SK-N-MC (cell line): ENCODE measurements around the gene MEIKIN.

Experiments used
- DNase-seq: peaks from one replicate; pipeline ENCODE4 v3.0.0-alpha.2; 2011; ENCODE audit warnings: low read depth, low spot score
- H3K27ac ChIP-seq: fragments of 200-600 bp; sonication (generic); 2 replicates; pipeline ENCODE4 v1.5.1; 2016; ENCODE audit warnings: mixed run types
- H3K36me3 ChIP-seq: fragments of 200-600 bp; sonication (generic); 2 replicates; pipeline ENCODE4 v1.6.1; 2017; ENCODE audit warnings: antibody characterized with exemption, low read length, mixed read lengths; ENCODE audit not compliant: insufficient read depth
- H3K4me3 ChIP-seq: fragments of 200-600 bp; sonication (generic); 2 replicates; pipeline ENCODE4 v1.5.1; 2016
- H3K9ac ChIP-seq: fragments of 200-600 bp; sonication (generic); 2 replicates; pipeline ENCODE4 v1.8.0; 2017; ENCODE audit warnings: mixed run types, mixed read lengths; ENCODE audit not compliant: insufficient read length
- H3K9me3 ChIP-seq: fragments of 200-600 bp; sonication (generic); 2 replicates; pipeline ENCODE4 v1.6.1; 2017; ENCODE audit warnings: low read depth, mild to moderate bottlenecking, antibody characterized with exemption, low read length, moderate library complexity, mixed read lengths
- EZH2 ChIP-seq: fragments of 200-600 bp; sonication (generic); IDR thresholded peaks from one replicate; pipeline ENCODE4 v1.6.1; 2017; ENCODE audit warnings: antibody characterized with exemption
- FOXP2 ChIP-seq: optimal IDR thresholded peaks from 2 replicates; pipeline ENCODE3; 2011; ENCODE audit warnings: mild to moderate bottlenecking, moderate library complexity; ENCODE audit not compliant: insufficient read depth; ENCODE audit errors: extremely low read length, control extremely low read depth
- POLR2AphosphoS5 ChIP-seq: IDR thresholded peaks from 2 replicates; pipeline ENCODE4 v1.6.1; 2012; ENCODE audit warnings: mild to moderate bottlenecking, low read depth, low read length, borderline replicate concordance

Gene MEIKIN

GRCh38 chr5:131792896-131793295 is 152.6 kb downstream of the MEIKIN start:
- Histone ChIP-seq H3K4me3 (no peak overlapping the region), H3K27ac (no peak overlapping the region), H3K9ac (no peak overlapping the region), H3K9me3 (no peaks in the 10 kb centered on the region), H3K36me3 (no peaks in the 10 kb centered on the region)
- DNase-seq, result no peak
- no peak for TF ChIP-seq POLR2AphosphoS5
- TF ChIP-seq FOXP2, result no peak
- no peak for TF ChIP-seq EZH2

- Histone ChIP-seq H3K9ac (no peak overlapping the region), H3K4me3 (no peak overlapping the region), H3K9me3 (no peaks in the 10 kb centered on the region), H3K27ac (no peak overlapping the region), H3K36me3 (no peaks in the 10 kb centered on the region)
- no peak for TF ChIP-seq POLR2AphosphoS5
- no peak for TF ChIP-seq EZH2
- TF ChIP-seq FOXP2, result no peak
- no peak for DNase-seq
These were observed 153.6 kb downstream of the MEIKIN start for GRCh38 chr5:131791866-131792265.

- no peak overlapping the region for H3K27ac ChIP-seq
- DNase-seq, result no peak
- H3K4me3 ChIP-seq, result no peak overlapping the region
- no peaks in the 10 kb centered on the region for H3K9me3 ChIP-seq
- TF ChIP-seq FOXP2, result no peak
- no peak for TF ChIP-seq POLR2AphosphoS5
- no peak for TF ChIP-seq EZH2
- H3K9ac ChIP-seq, result no peak overlapping the region
- H3K36me3 ChIP-seq, result no peaks in the 10 kb centered on the region
These were observed 154.9 kb downstream of the MEIKIN start for GRCh38 chr5:131790550-131790949.

GRCh38 chr5:131789765-131790164 is 155.7 kb downstream of the MEIKIN start:
- Histone ChIP-seq H3K4me3 (no peak overlapping the region), H3K9ac (no peak overlapping the region), H3K9me3 (no peaks in the 10 kb centered on the region), H3K27ac (no peak overlapping the region), H3K36me3 (no peaks in the 10 kb centered on the region)
- DNase-seq, result no peak
- no peak for TF ChIP-seq POLR2AphosphoS5
- no peak for TF ChIP-seq FOXP2
- no peak for TF ChIP-seq EZH2

- no peak for DNase-seq
- TF ChIP-seq FOXP2 (no peak), POLR2AphosphoS5 (no peak), EZH2 (no peak)
- Histone ChIP-seq H3K27ac (no peak overlapping the region), H3K9me3 (no peaks in the 10 kb centered on the region), H3K36me3 (no peaks in the 10 kb centered on the region; the same call in 1 of the 2 replicates), H3K4me3 (no peak overlapping the region), H3K9ac (no peak overlapping the region)
These were observed 157.7 kb downstream of the MEIKIN start for GRCh38 chr5:131787736-131788135.

GRCh38 chr5:131786900-131787692 is 158.4 kb downstream of the MEIKIN start:
- Histone ChIP-seq H3K4me3 (no peak overlapping the region), H3K9ac (no peak overlapping the region), H3K27ac (no peak overlapping the region), H3K36me3 (peaks cover 2% of the 10 kb centered on the region; the same call in 1 of the 2 replicates), H3K9me3 (no peaks in the 10 kb centered on the region)
- TF ChIP-seq POLR2AphosphoS5, result no peak
- TF ChIP-seq EZH2, result no peak
- no peak for TF ChIP-seq FOXP2
- no peak for DNase-seq

GRCh38 chr5:131786036-131786435 is 159.4 kb downstream of the MEIKIN start:
- no peak for DNase-seq
- TF ChIP-seq EZH2, result no peak
- Histone ChIP-seq H3K9ac (no peak overlapping the region), H3K36me3 (peaks cover 7% of the 10 kb centered on the region; the same call in 1 of the 2 replicates), H3K4me3 (no peak overlapping the region), H3K27ac (no peak overlapping the region), H3K9me3 (no peaks in the 10 kb centered on the region)

GRCh38 chr5:131783874-131784273 is 161.6 kb downstream of the MEIKIN start:
- TF ChIP-seq EZH2 (no peak), FOXP2 (no peak), POLR2AphosphoS5 (no peak)

GRCh38 chr5:131783357-131783756 is 162.1 kb downstream of the MEIKIN start:
- no peak for DNase-seq
- TF ChIP-seq POLR2AphosphoS5 (no peak), FOXP2 (no peak), EZH2 (no peak)
- no peak overlapping the region for H3K4me3 ChIP-seq
- no peaks in the 10 kb centered on the region for H3K9me3 ChIP-seq
- H3K36me3 ChIP-seq, result peaks cover 7% of the 10 kb centered on the region; the same call in 1 of the 2 replicates
- H3K27ac ChIP-seq, result no peak overlapping the region
- H3K9ac ChIP-seq, result no peak overlapping the region

More at GRCh38 chr5:131783874-131784273, 161.6 kb downstream of the MEIKIN start:
- Histone ChIP-seq H3K4me3 (no peak overlapping the region), H3K9ac (no peak overlapping the region), H3K9me3 (no peaks in the 10 kb centered on the region), H3K27ac (no peak overlapping the region), H3K36me3 (peaks cover 7% of the 10 kb centered on the region; the same call in 1 of the 2 replicates)
- DNase-seq, result no peak
